Activated T-helper 17 cell treated with anti-CD3 and anti-CD28 coated beads, Interleukin-2, amount 50 U/mL, for 72 hours (primary cell): Measurements from ENCODE around the gene TTLL9. TPM values are rescaled to one million over a fixed set of nuclear protein-coding genes. Genes with fewer than 3 reads are reported as not detected.

Experiments used
- ATAC-seq: fragments of 150-1000 bp; cut with Tn5 transposase; replicated peaks from 2 replicates; pipeline ENCODE4 v1.10.0; 2021; ENCODE audit warnings: mild to moderate bottlenecking, moderate library complexity
- H3K27ac Mint-ChIP-seq: one replicate; pipeline ENCODE4 v1.8.0; 2022; ENCODE audit warnings: mixed read lengths
- H3K27me3 Mint-ChIP-seq: one replicate; pipeline ENCODE4 v1.8.0; 2022; ENCODE audit warnings: mixed read lengths
- H3K36me3 Mint-ChIP-seq: one replicate; pipeline ENCODE4 v1.8.0; 2022; ENCODE audit warnings: low read depth, mild to moderate bottlenecking, mixed read lengths
- H3K4me1 Mint-ChIP-seq: one replicate; pipeline ENCODE4 v1.8.0; 2022; ENCODE audit warnings: mixed read lengths
- H3K4me3 Mint-ChIP-seq: one replicate; pipeline ENCODE4 v1.8.0; 2022; ENCODE audit warnings: mild to moderate bottlenecking, mixed read lengths
- H3K9me3 Mint-ChIP-seq: one replicate; pipeline ENCODE4 v1.8.0; 2022; ENCODE audit warnings: mixed read lengths
- total RNA-seq, 2 donors: library from RNA; stranded (reverse); gene quantifications; one replicate each; pipeline ENCODE4 v1.2.3, GENCODE V29; 2022

Gene TTLL9
- total RNA-seq, 2 donors from 2014 or later, result not detected

GRCh38 chr20:31990641-31991338 lies 120.4 kb downstream of the TTLL9 start:
- Mint-ChIP-seq H3K27ac (no peak overlapping the region), H3K9me3 (no peaks in the 10 kb centered on the region), H3K27me3 (peaks cover 22% of the 10 kb centered on the region), H3K4me1 (no peaks in the 10 kb centered on the region), H3K36me3 (no peaks in the 10 kb centered on the region), H3K4me3 (no peak overlapping the region)
- no peak for ATAC-seq

GRCh38 chr20:31991339-31991705 lies 120.9 kb downstream of the TTLL9 start:
- Mint-ChIP-seq H3K9me3 (no peaks in the 10 kb centered on the region), H3K27me3 (peaks cover 27% of the 10 kb centered on the region), H3K4me1 (no peaks in the 10 kb centered on the region)

GRCh38 chr20:31992086-31992485 lies 121.7 kb downstream of the TTLL9 start:
- no peak for ATAC-seq
- Mint-ChIP-seq H3K9me3 (no peaks in the 10 kb centered on the region), H3K36me3 (no peaks in the 10 kb centered on the region), H3K27ac (no peak overlapping the region), H3K27me3 (peaks cover 34% of the 10 kb centered on the region), H3K4me3 (no peak overlapping the region), H3K4me1 (no peaks in the 10 kb centered on the region)

More at GRCh38 chr20:31991339-31991705, 120.9 kb downstream of the TTLL9 start:
- Mint-ChIP-seq H3K27ac (no peak overlapping the region), H3K36me3 (no peaks in the 10 kb centered on the region), H3K4me3 (no peak overlapping the region)
- no peak for ATAC-seq

Other genes starting within 250 kb of the TTLL9 start
- gene COX4I2, start 232.7 kb upstream of the TTLL9 start, total RNA-seq, result not detected
- 100 to 1,000 TPM in 1 of 2 donors, 10 to 100 TPM in 1; 86.7 to 134 TPM for gene BCL2L1, start 147.8 kb upstream of the TTLL9 start, total RNA-seq
- 100 to 1,000 TPM; 122 to 142 TPM for gene TPX2, start 131.3 kb upstream of the TTLL9 start, total RNA-seq
- under 1 TPM; 0.40 to 0.86 TPM for gene MYLK2, start 51.3 kb upstream of the TTLL9 start, total RNA-seq
- gene FOXS1, start 25.0 kb upstream of the TTLL9 start, total RNA-seq, result not detected
- not detected for gene DUSP15, start 107 bp upstream of the TTLL9 start, total RNA-seq
- gene PDRG1, start 81.4 kb downstream of the TTLL9 start, total RNA-seq, result 10 to 100 TPM; 13.1 to 19.1 TPM
- under 1 TPM; 0.03 to 0.04 TPM for gene XKR7, start 97.5 kb downstream of the TTLL9 start, total RNA-seq
- gene CCM2L, start 139.8 kb downstream of the TTLL9 start, total RNA-seq, result not detected
- gene HCK, start 181.6 kb downstream of the TTLL9 start, total RNA-seq, result under 1 TPM; 0.13 to 0.15 TPM
- 10 to 100 TPM; 47.0 to 47.4 TPM for gene TM9SF4, start 239.1 kb downstream of the TTLL9 start, total RNA-seq